GM18909 (cell line): Measurements from ENCODE around the gene CHD2.

Experiments used
- ATAC-seq: cut with Tn5 transposase; IDR thresholded peaks from one replicate; pipeline ENCODE4 v1.9.1; 2021; ENCODE audit warnings: mild to moderate bottlenecking; ENCODE audit not compliant: unreplicated experiment, poor library complexity

Gene CHD2

GRCh38 chr15:92884436-92885223 is 15.5 kb upstream of the CHD2 start:
- no peak for ATAC-seq

GRCh38 chr15:92885224-92886041 is 14.7 kb upstream of the CHD2 start:
- ATAC-seq, result no peak

DNA sequence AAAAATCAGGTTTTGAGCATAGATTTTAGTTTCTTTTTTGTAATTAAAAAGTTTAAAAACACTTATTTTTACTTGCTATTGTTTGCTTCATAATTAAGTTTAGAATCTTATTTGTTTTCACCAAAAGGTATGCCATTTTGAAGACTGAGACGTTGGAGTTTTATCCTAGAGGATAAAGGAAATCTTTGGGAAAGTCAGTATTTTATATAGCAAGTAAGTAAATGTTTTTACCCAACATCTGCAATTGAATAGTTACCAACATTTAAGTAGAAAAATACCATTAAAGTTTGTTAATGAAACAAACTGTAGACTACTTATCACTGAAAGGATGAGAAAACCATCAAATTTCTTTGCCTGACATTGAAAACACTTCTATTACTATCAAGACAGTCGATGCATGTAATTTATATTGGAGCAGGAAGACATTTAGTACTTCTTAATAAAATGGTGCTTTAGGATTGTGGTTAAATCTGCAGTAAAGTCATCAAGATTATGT is 14.0 kb upstream of the CHD2 start:
- no peak for ATAC-seq

DNA sequence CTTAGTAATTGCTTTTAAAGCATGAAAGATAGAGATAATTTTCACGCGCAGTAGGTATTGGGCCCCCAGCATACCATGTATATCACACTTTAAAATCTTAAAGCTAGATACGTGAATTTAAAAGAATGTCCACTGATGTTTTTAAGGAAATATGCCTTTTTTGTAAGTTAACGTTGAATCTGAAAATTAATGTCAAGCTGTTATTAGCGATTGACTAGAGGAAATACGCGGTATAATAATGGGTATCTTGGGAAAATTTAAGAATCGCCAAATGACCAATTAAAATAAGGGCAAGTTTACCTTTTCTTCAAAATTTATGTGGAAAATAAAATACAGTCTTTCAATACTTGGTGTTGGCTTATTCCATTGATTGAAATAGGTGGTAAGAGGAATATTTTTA is 13.3 kb upstream of the CHD2 start:
- ATAC-seq, result no peak

DNA sequence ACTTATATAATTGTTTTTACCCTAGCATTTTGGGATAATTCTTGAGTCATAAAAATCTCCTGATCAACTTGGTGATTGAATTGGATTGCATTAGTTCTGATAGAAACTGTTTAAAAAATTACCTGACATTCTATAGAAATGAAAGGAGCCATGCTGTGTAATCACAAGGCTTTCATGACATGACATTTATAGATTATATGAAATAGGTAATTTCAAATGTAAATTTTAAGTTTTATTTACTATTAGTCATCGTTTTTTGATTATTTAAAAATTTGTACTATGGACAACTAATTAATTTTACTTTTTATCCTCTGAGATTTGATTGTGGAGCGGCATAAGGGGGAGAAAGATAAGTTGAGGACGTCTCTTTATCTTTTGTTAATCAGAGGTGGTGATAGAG is 12.3 kb upstream of the CHD2 start:
- no peak for ATAC-seq

GRCh38 chr15:92889390-92890107 is 10.6 kb upstream of the CHD2 start:
- no peak for ATAC-seq

DNA sequence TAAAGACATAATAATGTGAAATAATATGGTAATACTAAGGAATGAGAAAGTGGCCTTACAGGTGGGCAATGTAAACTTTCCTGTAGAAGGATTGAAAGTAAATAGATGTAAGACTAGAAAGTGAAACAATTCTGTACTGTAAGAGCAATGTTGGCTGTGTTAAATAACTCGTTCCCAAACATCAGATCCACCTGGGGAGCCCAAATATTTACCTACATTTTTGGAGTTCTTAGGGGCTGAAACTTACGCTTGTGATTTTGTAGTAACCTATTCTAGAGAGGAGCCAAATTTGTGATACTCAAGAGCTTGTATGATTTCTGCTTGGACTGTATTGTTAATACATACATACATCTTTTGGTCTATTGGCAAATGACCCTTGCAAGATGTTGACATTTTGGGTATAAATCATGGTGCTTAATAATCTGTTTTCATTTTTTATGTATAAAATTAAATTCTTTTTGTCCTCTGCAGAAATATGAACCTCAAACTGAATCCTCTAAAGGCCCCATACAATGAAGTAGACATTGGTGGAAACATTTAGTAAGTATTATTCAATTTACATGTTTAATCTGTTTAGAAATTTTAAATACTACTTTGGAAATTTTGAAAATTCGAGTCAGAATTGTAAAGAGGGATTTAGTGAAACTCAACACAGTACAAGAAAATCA is 8.5 kb upstream of the CHD2 start:
- ATAC-seq, result no peak

GRCh38 chr15:92892201-92892555 is 7.9 kb upstream of the CHD2 start:
- no peak for ATAC-seq

GRCh38 chr15:92893200-92893599 is 6.9 kb upstream of the CHD2 start:
- ATAC-seq, result no peak

DNA sequence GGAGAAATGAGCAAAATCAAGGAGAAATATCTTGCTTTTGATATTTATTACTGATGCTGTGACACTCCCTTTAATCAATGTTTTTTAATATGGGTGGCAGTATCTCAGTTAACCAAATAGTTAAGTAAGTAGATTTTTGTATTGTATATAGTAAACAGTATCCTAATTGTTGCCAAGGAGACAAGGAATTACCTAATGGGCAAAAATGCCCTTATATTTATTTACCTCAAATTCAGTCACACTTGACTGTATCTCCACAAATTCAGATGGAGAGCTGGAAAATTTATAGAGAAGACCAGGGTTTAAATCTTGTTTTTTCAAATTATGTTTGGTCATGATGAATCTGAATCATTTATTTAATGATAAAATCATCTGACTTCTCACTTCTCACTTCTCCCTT is 3.6 kb upstream of the CHD2 start:
- no peak for ATAC-seq

GRCh38 chr15:92897620-92898019 is 2.5 kb upstream of the CHD2 start:
- ATAC-seq, result no peak

DNA sequence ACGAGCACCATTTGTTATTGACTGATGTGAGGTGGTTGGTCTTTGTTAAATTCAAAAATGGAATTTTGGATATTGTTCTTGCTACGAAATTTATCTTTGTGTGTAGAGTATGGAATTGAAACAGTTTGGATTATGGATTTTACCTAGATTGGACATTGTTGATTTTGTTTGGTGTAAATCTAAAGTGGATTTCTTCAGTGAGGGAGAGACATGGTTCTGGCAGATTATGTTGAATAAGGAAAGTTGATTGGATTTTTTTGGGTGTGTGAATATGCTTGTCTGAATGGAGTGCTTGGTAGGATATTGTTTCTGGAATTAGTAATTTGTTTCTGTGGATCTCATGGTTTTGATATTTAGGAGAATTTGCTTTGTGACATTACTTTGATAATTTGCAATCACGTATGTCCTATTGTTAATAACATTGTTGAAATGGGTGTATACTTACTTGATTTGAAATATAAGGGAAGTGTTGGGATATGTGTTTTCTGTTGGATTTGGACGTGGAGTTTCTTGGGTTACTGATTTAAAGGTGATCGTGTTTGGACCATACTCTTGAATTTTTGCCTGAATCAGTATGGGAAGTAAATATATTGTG is 1.0 kb upstream of the CHD2 start:
- ATAC-seq, result no peak

DNA sequence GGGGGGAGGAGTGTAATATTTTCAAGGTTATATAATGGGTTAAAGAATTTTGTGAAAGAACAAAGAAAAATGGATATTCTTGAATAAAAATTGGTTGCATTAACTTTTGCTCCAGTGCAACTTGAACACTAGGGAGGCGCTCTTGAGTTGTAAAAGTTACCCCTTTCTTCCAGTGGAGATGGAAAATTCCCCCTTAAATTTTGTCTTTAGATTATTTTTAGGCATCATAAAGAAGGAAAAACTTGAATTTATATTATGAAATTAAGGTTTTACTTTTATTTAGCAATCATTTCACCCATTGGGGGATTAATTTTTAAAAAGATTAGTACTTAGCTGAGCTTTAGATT is 550 bp upstream of the CHD2 start:
- ATAC-seq, result no peak

GRCh38 chr15:92900731-92901071 is 577 bp downstream of the CHD2 start:
- no peak for ATAC-seq

DNA sequence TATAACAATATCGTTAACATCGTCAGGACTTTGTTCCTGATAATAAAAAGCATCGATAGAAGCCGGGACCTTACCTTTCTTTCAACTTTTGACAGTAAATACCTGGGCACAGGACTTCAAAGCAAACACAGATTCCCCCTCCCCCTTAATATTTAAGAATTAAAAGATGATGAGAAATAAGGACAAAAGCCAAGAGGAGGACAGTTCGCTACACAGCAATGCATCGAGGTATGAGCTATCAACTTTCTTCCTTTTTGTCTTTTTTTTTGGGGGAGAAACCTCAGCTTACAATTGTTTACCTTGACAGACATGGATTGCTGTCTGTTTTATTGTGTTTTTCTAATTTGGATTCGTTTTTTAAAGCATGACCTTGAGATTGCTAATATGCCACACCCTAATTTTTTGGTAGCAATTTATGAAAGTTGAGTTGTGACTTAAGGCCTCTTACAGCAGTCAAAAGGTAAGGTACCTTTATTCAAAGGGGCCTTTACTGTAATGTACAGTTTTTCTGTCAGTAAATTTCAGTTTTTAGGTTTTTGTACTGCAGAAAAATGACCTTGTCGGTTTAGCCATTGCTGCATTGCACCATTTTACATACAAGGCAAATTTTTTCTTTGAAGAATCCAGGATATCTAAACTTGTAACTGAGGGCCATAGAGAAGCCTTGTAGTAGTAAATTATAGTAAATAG is 1.1 kb downstream of the CHD2 start:
- ATAC-seq, result no peak

GRCh38 chr15:92901995-92902394 is 1.9 kb downstream of the CHD2 start:
- no peak for ATAC-seq

GRCh38 chr15:92902737-92903593 is 2.8 kb downstream of the CHD2 start:
- ATAC-seq, result no peak

GRCh38 chr15:92903631-92903965 is 3.5 kb downstream of the CHD2 start:
- no peak for ATAC-seq
